GM18951 (cell line): ENCODE measurements around the gene TSPAN17.

Experiments
- POLR2A ChIP-seq: IDR thresholded peaks from 4 replicates; pipeline ENCODE4 v1.6.1; 2011; ENCODE audit warnings: mild to moderate bottlenecking; ENCODE audit not compliant: insufficient read length, insufficient read depth; ENCODE audit errors: extremely low read depth
- in situ Hi-C: fragments of 300-500 bp; cut with MboI; formaldehyde crosslinking; loops from one replicate; pipeline ENCODE4 v1.12.0; 2022; ENCODE audit warnings: low sequenced_read_pairs, mixed read lengths, inconsistent platforms; ENCODE audit not compliant: unreplicated experiment

The TSPAN17 gene

DNA sequence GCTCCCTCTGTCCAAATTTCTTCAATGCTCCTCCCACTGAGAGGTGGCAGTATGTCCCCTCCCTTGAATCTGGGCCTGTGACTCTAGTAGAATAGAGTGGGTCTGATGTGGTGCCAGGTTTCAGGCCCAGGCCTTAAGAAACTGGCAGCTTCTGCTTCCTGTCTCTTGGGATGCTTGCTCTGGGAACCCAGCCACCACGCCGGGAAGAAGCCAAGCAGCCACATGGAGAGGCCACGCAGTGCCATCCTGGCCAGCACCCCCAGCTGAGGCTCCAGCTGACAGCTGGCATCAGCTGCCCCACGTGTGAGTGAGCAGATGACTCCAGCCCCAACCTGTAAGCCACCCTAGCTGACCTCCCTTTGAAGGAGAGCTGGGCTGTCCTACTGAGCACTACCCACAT is 7.3 kb upstream of the TSPAN17 start:
- in situ Hi-C loops = no loop called here
- TF ChIP-seq POLR2A = no peak

GRCh38 chr5:176640616-176641015 is 6.7 kb upstream of the TSPAN17 start:
- in situ Hi-C loops = no loop called here
- TF ChIP-seq POLR2A = no peak

DNA sequence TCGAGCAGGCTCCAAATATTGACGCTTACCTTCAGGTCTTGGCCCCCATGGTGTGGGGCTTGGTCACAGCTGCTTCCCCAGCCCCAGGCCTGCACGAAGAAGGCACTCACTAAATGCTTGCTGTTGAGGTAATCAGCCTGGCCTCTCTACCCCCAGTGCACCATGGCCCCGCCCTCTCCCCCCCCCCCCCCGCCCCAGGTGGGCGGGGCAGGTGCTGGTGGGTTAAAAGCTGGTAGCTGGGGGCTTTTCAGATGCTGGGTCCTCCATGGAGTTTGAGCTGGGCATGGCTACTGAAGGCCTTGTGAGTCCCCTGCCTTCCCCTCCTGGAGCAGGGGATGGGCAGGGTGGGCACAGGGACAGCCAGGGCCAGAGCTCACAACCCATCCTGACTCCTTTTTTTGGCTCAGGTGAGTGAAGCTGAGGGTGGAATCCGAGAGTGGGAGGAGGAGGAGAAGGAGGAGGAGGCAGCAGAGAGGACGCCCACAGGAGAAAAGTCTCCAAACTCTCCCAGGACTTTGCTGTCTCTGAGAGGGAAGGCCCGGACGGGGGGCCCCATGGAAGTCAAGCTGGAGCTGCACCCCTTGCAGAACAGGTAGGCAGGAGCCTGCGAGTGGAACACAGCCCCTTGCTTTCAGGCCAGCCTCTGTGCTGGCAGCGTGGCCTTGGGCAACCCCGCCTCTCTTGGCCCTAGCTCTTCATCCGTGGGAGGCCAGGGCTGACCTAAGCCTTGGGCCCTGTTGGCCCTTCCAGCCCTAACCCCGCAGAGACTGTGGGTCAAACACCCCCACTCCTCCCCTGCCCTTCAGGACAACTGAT is 4.4 kb upstream of the TSPAN17 start:
- in situ Hi-C loops = no loop called here
- TF ChIP-seq POLR2A = no peak

- TF ChIP-seq POLR2A = no peak
- in situ Hi-C loops = no loop called here
These were observed 3.6 kb upstream of the TSPAN17 start for GRCh38 chr5:176643491-176644219.

- no peak for TF ChIP-seq POLR2A
- in situ Hi-C loops = no loop called here
These were observed 3.0 kb upstream of the TSPAN17 start for GRCh38 chr5:176644294-176644693.

DNA sequence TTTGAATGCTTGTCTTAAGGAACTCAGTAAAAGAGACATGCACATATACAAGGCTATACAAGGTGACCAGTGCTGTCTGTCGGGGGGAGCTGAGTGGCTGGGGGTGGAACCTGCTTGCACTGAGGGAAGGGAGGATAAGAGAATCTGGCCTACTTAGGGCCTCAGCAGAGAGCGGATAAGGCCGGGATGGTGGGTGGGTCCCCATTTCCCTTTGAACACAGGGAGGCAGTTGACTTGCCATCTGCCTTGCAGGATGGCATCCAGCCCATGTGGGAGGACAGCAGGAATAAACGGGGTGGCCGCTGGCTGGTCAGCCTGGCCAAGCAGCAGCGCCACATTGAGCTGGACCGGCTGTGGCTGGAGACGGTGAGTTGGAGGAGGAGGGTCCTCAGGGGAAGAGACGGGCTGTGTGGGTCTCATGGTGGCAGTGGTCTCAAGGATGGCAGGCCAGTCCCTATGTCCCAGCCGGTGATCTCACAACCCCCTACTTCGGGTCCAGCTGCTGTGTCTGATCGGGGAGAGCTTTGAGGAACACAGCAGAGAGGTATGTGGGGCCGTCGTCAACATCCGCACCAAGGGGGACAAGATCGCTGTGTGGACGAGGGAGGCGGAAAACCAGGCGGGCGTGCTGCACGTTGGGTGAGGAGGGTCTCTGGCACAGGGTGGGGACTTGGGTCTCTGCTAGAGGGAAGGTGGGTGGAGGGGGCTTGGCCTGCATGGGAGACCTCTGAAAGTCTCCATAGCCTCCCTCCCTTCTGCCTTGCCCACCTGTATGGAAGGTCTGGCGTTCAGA is 2.2 kb upstream of the TSPAN17 start:
- in situ Hi-C loops = no loop called here
- TF ChIP-seq POLR2A = no peak

GRCh38 chr5:176646049-176646706 is 1.1 kb upstream of the TSPAN17 start:
- TF ChIP-seq POLR2A = no peak
- in situ Hi-C loops = no loop called here

DNA sequence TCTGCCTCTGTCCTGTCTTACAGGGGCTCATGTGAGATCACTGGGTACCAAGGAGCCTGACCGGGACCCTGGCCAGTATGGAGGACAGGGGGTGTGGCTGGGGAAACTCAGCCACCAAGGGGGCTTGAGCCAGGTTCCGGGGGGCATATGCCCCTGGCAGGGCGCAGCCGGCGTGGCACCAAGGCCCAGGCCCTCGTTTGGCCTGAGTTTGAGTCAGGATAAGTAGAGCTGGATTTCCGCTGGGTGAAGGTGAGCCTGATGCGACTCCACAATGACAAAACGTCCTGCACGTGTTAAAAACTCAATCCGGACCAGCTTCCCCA is 616 bp upstream of the TSPAN17 start:
- in situ Hi-C loops = no loop called here
- TF ChIP-seq POLR2A = no peak

DNA sequence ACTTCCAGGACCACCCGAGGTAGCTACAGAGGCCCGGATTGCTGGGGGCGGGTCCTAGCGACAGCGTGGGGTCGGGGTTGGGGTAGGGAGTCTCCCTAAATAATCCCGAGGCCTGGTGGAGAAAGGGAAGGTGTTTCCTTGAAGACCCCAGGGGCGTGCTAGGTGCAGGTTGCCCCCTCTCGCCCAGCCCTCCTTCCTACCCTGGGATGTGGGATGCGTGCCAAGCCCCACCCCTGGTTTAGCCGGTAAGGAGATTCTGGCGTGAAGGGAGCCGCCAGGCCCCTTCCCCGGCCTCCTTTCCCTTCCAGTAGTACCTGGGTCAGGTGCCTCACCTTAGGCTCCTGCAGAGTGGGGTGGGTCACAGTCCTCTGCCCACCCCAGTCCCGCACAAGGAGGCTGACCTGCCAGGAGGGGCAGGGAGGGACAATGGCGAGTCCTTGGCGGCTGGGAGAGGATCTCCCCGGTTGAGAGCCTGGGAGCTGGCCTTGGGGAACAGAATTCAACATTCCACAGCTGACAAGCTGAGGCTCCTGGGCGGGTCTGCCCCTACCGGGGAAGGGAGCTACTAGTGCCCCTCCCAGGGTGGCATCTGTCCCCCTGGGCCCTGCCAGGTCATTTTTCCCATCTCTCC is 674 bp downstream of the TSPAN17 start:
- no peak for TF ChIP-seq POLR2A
- in situ Hi-C loops = no loop called here

DNA sequence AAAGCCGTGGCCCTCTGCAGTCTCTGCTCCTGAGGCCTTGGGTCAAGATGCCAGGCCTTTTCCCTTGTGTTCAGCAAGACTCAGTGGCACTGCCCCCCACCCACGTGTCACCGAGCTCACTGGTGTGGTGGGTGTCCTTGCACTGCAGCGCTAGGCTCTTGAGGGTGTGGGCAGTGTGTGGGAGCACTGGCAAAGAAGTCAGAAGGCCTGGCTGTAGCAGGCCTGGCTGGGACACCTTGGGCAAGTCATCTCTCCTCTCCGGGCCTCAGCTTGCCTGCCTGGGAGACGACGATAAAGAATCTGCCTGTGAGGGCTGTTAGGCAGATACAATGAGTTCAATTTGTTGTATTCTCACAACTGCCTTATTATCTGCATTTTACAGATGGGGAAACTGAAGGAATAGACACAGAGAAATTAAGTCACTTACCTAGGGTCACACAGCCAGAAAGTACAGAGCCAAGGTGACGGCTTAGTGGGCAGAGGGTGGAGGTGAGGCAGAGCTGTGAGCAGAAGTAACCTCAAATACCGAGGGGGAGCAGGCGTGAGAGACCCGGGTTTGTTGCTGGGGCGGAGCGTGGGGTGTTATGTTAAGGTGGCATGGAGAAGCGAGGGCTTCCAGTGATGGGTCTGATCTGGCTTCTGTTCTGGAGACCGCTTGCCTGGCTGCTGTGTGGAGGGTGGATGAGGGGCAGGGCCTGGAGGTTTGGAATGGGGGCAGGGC is 1.4 kb downstream of the TSPAN17 start:
- in situ Hi-C loops = no loop called here
- no peak for TF ChIP-seq POLR2A

DNA sequence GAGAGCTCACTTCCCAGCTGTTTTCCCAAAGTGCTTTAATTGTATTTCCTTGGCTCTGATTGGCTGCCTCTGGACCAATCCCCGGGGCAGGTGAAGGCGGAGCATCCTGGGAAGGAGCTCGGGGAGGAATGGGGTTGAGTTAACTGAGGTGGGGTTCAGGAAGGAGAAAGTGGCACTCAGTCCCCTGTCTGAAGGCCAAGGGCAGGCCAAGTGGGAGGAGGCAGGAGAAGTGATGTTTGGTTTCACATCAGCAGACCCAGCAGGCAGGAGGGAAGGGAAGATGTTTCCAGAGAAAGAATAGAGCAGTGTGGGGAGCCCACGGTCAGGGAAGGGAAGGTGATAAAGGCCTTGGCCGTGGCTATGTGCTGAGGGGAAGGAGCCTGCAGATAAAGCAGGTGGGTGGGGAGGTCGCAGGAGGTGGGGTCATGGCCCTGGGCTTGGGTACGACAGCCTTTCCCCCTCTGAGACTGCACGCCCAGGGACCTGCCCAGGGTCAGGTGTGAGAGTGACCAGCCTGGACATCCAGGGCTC is 3.1 kb downstream of the TSPAN17 start:
- in situ Hi-C loops = loop anchor here (25.0 kb wide), 1 partner anchor 462 kb away; no protein-coding TSS in a partner anchor
- TF ChIP-seq POLR2A = no peak

DNA sequence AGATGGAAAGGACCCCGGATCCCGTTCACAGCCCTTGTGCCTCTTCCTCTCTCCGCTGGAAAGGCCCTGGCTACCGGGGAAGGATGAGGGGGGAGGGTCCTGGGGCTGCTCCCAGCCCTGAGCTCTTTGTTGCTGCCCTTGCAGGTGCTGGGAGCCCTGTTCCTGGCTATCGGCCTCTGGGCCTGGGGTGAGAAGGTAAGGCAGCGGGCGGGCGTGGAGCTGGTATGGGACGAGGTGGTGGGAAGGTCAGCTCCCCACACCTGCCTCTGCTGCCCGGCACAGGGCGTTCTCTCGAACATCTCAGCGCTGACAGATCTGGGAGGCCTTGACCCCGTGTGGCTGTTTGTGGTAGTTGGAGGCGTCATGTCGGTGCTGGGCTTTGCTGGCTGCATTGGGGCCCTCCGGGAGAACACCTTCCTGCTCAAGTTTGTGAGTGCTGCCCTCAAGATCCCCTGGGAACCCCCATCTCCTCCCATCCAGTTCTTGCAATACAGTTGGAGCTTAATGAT is 4.2 kb downstream of the TSPAN17 start:
- in situ Hi-C loops = loop anchor here (25.0 kb wide), 1 partner anchor 461 kb away; no protein-coding TSS in a partner anchor
- TF ChIP-seq POLR2A = no peak

GRCh38 chr5:176652136-176652535 is 4.9 kb downstream of the TSPAN17 start:
- in situ Hi-C loops = loop anchor here (25.0 kb wide), 1 partner anchor 460 kb away; no protein-coding TSS in a partner anchor
- no peak for TF ChIP-seq POLR2A
